Activated naive CD4-positive, alpha-beta T cell treated with Interleukin-2 at 50 U/mL for 16 hours (primary cell): ENCODE measurements around the gene NIPAL4.

Experiments used
- DNase-seq: peaks from one replicate; pipeline ENCODE4 v3.0.0-alpha.2; 2020

Gene NIPAL4

DNA sequence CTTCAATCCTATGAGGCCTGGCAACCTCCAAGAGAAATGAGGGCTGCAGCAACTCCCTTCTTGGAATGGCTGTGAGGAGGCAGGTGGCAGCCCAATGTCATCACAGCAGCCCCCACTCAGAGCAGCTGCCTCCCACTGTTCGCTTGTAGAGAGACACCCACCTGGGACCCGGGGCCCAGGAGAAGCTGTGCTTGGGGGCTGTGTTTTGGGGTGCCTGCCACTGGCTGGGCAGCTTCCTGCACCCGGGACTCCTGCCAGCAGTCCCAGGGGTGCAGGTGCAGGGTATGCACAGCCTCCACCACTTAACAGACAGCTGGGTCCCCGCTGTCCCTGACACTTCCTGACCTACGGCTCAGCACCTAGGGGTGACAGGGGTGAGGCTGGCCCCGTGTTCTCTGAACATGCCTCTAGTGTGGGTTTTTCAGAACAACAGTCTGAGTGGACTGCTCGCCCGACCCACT lies 26.2 kb downstream of the NIPAL4 start:
- DNase-seq, result no peak

- DNase-seq, result no peak
Observed at GRCh38 chr5:157486861-157487260, 26.8 kb downstream of the NIPAL4 start.

- no peak for DNase-seq
Observed at GRCh38 chr5:157487358-157487757, 27.3 kb downstream of the NIPAL4 start.

DNA sequence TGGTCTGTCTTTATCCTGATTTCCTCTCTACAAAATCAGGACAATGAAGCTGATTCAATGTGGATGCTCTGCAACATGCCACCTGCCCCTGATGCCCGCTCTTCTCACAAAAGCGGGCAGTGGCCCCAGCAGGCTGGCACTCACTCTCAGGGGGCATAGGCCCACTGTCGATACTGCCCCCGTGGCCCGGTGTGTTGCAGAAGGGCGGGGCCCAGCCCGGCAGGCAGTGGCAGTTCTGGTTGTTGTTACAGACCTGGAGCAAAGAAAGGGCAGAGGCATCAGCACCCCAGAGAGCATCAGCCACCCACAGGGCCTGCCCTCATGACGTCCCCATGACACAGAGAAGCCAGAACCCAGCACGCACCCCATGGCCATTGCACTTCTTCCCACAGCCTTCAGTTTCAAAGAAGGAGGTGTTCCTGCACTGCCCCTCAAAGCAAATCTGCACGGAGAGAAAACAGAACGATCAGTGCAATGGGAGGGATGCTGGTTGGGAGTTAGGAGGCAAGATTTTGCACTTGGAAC lies 31.5 kb downstream of the NIPAL4 start:
- no peak for DNase-seq

GRCh38 chr5:157492886-157493285 lies 32.9 kb downstream of the NIPAL4 start:
- no peak for DNase-seq

DNA sequence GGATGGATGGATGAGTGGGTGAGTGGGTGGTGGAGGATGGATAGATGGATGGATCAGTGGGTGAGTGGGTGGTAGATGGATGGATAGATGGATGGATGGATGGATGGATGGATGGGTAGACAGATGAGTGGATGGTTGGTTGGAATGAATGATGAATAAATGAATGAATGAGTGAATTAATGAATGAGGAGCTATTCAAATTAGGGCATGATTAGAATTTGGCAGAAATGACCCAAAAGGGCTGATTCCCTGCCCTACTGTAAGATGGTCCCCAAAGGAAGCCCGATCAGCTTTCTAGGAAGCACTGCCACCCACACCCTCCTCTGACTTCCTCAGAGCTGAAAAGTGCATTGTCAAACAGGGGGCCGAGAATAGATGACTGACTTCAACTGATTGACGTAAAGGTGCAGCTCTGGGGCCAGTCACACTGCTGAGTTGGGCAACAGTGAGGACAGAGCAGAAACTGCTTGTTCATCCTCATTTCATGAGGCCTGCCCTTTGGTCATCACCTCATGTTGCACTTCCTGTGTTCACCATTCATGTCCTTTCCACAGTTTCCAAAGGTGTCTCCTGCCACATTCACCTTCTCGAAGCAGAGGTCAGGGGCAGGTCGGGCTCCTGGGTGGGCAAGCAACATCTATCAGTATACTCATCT lies 34.3 kb downstream of the NIPAL4 start:
- no peak for DNase-seq

DNA sequence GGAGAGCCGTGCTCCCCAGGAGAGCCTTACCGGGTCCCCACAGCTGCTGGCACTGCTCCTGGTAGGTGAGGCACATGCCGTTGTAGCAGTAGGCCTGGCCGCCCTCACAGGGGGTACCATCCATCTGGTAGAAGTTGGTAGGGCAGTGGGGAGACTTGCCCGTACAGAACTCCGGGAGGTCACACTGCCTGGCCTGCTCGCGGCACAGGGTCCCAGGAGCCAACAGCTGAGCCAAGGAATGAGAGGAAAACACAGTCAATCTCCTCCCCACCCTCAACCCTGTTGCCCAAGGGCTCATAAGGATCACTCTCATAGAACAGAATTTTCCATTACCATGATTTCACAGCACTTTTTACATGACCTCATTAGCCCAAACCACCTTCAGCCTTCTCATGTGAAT lies 36.9 kb downstream of the NIPAL4 start:
- DNase-seq, result no peak

- no peak for DNase-seq
Observed at GRCh38 chr5:157497875-157498611, 38.0 kb downstream of the NIPAL4 start.

GRCh38 chr5:157502143-157502647 lies 42.2 kb downstream of the NIPAL4 start:
- no peak for DNase-seq

- no peak for DNase-seq
Observed at GRCh38 chr5:157504053-157504452, 44.0 kb downstream of the NIPAL4 start.

- no peak for DNase-seq
Observed at GRCh38 chr5:157505496-157505895, 45.5 kb downstream of the NIPAL4 start.

- DNase-seq, result no peak
Observed at GRCh38 chr5:157506066-157506590, 46.1 kb downstream of the NIPAL4 start.

GRCh38 chr5:157506981-157507780 lies 47.2 kb downstream of the NIPAL4 start:
- no peak for DNase-seq

DNA sequence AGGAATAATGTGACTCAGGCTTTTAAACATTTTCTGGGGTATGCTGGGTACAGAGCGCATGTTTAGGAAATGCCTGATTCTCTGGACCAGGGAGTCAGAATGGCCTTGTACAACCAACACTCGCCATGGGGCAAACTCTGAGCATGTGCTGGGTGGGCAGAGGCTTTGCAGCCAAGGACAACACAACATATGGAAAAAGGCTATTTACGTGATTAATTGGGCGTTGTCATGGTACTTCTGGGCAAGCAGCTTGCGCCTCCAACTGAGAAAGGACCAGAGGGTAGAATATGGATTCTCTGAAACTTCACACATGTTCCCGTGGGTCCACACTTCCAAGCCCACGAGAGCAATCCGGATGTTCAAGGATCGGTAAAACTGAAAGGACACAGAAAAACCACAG lies 49.1 kb downstream of the NIPAL4 start:
- DNase-seq, result no peak

DNA sequence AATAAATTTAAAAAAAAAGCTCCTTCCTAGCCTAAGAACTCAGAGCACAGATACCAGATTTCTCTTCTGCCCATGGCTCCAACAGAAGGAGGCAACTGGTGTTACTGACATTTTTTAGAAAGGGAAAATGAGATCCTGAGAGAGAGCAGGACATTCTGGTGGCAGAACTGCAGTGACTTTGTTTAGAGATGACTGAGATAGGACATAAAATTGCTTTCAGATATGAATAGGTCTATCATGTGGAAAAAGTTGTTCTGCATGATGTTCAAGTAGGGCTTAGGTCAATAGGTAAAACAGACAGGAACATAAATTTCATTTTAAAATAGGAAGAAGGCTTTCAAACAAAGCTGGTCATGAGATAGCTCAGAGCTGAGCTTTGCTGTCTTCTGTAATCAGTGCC lies 49.6 kb downstream of the NIPAL4 start:
- DNase-seq, result no peak

GRCh38 chr5:157510682-157511081 lies 50.7 kb downstream of the NIPAL4 start:
- DNase-seq, result no peak

- DNase-seq, result peak; percentile 66
Observed at GRCh38 chr5:157511651-157512644, 51.9 kb downstream of the NIPAL4 start.

- DNase-seq, result no peak
Observed at GRCh38 chr5:157513182-157513581, 53.2 kb downstream of the NIPAL4 start.

DNA sequence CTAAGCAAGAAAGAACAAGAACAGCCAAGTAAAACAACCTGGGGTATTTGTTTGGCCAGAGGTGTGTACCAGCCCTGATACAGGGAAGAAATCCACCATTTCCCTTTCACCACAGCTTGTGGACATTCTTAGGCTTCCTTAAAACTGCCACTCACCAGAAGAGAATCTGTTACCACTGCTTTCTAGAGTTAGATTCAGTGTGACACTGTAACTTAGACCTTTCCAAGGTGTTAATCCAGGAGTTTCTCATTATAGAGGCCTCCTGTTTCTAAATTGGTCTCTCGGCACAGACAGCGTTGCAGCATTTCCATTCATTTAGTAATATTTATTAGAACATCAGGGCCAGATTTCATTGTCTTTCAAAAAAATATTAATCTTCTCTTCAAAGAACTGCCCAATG lies 55.0 kb downstream of the NIPAL4 start:
- DNase-seq, result no peak

- peak; percentile 22 for DNase-seq
Observed at GRCh38 chr5:157516006-157516405, 56.0 kb downstream of the NIPAL4 start.

DNA sequence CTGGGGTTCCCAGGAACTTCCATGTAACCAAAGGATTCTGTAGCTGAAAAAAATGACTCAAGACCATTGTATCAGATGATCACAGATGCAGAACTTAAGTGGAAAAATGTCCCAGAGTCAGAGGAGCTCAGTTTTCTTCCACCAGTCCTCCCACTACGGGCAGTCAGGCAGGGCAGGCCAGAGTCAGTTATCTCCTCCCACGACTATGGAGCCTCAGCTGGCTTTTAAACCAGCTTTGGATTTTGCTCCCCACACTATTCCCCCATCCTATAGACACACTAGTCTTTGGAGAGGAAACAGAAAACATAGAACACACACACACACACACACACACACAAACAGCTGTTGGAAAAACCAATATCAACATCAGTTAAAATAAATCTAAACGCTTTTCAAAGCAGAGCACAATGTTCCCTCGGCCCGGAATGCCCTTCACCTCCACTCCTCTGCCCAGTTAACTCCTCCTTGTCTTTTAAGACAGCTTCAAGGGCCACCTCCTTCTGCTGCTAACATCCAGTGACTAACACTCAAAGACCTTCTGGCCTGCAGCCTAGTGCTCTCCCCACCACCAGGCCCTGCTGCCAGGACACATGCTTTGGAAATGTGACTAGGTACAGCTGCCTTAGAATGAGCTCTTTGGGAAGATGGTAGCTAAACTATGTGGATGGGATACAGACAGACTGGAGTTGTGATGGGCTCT lies 56.8 kb downstream of the NIPAL4 start:
- no peak for DNase-seq
